HG03378 (cell line): ENCODE measurements around the gene LATS1.
"Not testable (repeated sequence)": the region's sequence is repeated elsewhere in the genome, so short reads cannot be mapped to it uniquely, and the experiment has no call there.

Experiments
- ATAC-seq: cut with Tn5 transposase; IDR thresholded peaks from one replicate; pipeline ENCODE4 v1.9.1; 2021; ENCODE audit warnings: mild to moderate bottlenecking, moderate library complexity; ENCODE audit not compliant: unreplicated experiment

LATS1 gene

DNA sequence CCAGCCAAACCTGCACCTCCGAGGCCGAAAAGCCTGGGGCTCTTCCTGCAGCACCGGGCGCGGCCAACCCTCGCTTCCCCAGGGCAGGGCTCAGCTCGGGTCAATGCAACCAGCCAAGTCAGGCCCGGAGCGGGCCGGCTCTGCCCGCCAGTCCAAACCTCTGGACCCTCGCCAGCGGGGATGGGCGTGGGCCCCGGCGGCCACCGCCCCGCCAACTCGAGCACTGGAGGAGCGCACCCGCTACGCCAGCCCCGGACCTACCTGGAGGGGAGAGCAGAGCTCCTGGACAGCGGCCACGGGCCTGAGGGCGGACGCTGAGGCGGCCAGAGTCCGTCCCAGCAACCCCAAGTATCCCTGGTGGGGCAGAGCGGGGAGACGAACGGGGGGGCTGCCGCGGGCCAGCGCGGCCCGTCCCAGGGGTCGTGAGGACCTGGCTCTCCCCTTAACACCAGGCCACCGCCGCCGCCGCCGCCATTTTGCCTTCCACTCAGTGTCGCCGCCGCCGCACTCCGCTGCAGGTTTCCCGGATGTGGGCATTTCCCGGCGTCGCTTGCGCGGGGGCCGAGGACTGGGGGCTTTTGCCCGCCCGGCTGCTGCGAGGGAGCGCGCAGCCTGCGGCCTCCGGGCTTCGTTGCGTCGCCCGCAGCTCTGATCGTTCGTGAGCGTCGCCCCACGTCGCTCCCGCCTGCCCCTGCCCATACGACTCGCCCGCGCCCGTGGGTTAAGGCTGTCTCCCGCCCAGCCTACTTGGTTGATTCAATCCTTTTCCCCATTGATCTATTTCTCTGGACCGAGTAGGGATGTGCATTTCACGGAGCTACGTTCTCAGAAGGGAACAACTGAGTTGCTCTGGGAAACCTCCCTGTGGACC lies at the start of gene LATS1:
Gene LATS1, minus strand, starts transcription at position 514 of the 871 bp plus-strand sequence. CDS start 15,975 bp downstream, outside the sequence.
- peak; percentile 71 for ATAC-seq

DNA sequence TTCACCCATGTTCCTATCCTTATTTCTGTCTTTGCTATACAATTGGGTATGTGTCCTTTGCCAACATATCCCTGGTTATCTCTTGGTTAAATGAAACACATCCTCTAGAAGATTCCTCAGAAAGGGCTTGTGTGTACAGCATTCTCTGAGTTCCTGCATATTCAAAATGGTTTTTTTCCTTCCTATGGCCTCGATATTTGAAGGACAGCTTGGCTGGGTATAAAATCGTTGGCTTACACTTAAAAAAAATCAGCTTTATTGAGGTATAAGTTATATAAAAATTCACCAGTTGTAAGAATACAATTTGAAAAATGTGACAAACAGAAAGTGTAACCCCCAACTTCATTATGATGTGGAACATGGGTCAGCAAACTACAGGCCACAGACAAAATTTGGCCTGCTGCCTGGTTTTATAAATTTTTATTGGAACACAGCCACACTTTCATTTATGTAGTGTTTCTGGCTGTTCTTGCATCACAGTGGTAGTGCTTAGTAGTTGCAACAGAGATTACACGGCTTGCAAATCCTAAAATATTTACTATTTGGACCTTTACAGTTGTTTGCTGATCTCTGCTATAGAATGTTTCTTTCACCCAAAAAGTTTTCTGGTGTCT lies 48.4 kb upstream of the LATS1 start:
- ATAC-seq = no peak

GRCh38 chr6:149763866-149764265 lies 46.0 kb upstream of the LATS1 start:
- no peak for ATAC-seq

GRCh38 chr6:149761438-149761837 lies 43.5 kb upstream of the LATS1 start:
- peak; percentile 99 for ATAC-seq

DNA sequence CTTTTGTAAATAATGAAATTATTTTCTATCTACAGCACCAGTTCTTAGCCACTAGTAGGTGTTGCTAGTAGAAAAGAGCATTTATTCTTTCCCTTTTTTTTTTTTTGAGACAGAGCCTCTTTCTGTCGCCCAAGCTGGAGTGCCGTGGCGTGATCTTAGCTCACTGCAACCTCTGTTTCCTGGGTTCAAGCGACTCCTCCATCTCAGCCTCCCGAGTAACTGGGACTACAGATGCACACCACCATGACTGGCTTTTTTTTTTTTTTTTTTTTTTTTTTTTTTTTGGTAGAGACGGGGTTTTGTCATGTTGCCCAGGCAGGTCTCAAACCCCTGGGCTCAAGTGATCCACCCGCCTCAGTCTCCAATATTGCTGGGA lies 38.3 kb upstream of the LATS1 start:
- no peak for ATAC-seq

DNA sequence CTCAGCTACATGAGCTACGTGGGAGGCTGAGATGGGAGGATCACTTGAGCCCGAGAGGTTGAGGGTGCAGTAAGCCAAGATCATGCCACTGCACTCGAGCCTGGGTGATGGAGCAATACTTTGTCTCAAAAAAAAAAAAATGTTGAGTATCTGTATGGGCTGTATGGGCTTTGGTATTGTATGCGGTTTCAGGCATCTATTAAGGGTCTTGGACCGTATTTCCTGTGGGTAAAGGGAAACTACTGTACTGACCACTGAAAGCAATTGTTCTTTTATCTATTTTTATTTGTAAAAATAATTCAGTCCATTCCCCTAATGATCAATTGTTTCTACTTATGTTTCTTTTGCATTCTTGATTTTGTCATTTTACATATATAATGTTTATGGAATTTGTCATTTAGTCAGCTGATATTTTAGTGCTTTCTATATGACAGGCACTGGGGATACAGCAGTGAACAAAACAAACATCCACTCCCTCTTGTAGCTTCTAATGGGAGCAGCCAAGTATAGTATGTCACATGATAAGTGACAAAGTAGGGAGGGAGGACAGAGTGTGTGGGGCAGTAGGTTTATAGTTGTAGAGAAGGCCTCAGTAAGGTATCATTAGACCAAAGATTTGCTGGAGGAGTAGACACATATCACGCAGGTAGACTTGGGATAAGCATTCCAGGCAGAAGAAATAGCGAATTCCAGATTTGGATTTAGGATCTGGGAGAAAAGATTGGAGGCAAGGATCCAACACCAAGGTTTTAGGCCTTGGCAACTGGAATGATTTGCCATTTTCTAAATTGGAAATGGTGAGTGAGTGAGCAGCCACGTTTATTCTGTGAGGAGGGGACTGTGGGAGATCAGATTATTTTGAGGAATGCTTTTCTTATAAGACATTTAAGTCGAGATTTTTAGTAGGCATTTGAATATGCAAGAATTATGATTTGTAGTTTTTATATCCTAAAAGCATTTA lies 37.7 kb upstream of the LATS1 start:
- peak; percentile 78 for ATAC-seq

DNA sequence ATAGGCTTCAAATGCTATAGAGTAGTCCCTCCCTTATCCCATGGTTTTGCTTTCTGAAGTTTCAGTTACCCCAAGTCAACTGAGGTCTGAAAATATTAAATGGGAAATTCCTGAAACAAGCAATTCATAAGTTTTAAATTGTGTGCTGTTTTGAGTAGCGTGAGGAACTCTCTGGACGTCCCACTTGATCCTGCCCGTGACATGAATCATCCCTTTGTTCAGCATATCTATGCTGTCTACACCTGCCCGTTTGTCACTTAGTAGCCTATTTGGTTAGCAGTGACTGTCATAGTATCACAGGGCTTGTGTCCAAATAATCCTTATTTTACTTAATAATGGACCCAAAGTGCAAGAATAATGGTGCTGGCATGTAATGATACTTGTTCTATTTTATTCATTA lies 36.6 kb upstream of the LATS1 start:
- ATAC-seq = no peak

GRCh38 chr6:149753374-149753637 lies 35.4 kb upstream of the LATS1 start:
- not testable (repeated sequence) for ATAC-seq

DNA sequence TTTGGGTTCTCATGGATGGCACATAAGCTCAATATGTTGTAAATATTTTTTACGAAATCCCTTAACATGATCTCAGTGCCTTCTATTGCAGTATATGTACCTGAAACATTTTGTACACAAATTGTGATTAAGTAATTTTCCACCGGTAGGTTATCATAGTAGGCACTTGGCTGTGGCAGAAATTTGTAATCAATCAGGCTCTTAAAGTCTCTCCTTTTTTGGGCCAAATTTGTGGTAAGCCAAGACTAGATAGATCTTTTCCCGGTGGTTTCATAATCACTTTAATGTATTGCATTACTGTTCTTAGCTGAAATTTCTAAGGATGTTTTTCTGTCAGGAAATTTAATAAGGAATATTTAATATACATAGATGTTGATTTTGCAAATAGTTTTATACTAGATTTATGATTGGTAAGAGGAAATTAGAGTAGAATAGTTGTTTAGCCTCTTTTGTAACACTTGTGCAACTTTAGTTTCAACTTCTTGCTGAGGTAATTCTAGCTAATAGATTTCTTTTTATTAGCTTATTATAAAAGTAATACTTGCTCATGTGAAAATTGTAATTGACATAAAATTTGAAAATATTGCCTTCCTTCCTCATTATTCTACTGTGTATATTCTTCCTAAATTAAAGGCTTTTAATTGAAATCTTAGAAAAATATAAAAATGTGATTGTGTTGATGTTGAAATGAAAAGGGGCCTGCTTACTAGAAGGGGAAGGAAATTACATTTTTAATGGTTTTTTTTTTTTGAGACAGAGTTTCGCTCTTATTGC lies 34.9 kb upstream of the LATS1 start:
- ATAC-seq = no peak

- not testable (repeated sequence) for ATAC-seq
Measured at GRCh38 chr6:149751920-149752319, 34.0 kb upstream of the LATS1 start.

DNA sequence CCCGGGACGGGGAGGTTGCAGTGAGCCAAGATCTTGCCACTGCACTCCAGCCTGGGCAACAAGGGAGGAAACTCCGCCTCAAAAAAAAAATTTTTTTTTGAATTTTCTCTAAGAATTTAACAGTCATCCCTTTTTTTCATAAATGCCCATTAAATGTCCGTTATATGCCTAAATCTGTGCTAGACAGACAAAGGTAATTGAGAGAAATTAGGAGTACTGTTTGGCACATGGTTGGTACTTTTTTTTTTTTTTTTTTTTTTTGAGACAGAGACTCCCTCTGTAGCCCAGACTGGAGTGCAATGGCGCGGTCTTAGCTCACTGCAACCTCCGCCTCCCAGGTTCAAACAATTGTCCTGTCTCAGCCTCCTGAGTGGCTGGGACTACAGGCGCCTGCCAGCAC lies 33.3 kb upstream of the LATS1 start:
- no peak for ATAC-seq

GRCh38 chr6:149750136-149750609 lies 32.3 kb upstream of the LATS1 start:
- ATAC-seq = peak; percentile 36

DNA sequence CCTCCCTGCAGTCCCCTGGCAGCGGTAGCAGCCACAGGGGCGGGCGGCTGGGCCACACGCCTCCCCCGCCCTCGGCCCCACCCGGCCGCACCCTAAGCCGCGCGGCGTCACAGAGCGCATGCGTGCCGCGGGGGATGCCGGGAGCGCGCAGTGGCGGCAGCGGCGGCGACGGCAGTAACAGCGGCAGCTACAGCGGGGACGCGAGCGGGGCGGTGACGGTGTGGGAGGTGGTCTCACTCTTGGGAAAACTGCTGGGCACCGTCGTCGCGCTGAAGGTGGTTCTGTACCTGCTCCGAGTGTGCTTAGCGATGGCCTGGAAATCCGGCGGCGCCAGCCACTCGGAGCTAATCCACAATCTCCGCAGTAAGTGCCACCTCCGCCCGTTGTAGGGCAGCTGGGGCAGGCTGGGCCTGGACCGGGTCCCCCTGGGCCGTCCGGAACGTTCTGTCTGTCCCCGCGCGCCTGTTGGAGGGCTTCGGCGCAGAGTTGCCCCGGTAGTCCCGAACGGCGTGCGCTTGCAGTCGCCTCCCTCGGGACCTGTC lies 31.8 kb upstream of the LATS1 start, which contains the start of gene PCMT1:
Gene PCMT1, plus strand, starts transcription at position 148 of the 542 bp plus-strand sequence. Its CDS starts 161 bp downstream, at position 309.
- peak; percentile 68 for ATAC-seq

GRCh38 chr6:149749082-149749593 lies 31.2 kb upstream of the LATS1 start:
- not testable (repeated sequence) for ATAC-seq

GRCh38 chr6:149746147-149746946 lies 28.4 kb upstream of the LATS1 start, which contains the start of gene NUP43:
TSS of gene NUP43 (minus strand) at chr6:149746529. CDS start at chr6:149746495, 34 bp downstream.
- ATAC-seq = peak; percentile 73

- not testable (repeated sequence) for ATAC-seq
Measured at GRCh38 chr6:149745252-149745651, 27.4 kb upstream of the LATS1 start.

DNA sequence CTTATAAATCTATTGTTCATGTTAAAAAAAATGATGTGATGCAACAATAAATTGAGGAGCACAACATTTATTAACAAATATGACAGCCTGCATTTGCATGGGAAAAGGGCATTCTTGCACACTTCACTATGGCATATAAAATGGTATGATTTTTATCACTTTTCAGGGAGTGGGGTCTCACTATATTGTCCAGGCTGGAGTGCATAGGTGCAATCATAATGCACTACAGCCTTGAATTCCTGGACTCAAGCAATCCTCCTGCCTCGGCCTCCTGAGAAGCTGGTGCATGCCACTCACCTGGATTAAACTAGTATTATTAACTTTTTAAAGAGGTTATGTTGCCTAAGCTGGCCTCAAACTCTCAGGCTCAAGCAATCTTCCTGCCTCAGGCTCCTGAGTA lies 17.0 kb upstream of the LATS1 start:
- ATAC-seq = no peak

DNA sequence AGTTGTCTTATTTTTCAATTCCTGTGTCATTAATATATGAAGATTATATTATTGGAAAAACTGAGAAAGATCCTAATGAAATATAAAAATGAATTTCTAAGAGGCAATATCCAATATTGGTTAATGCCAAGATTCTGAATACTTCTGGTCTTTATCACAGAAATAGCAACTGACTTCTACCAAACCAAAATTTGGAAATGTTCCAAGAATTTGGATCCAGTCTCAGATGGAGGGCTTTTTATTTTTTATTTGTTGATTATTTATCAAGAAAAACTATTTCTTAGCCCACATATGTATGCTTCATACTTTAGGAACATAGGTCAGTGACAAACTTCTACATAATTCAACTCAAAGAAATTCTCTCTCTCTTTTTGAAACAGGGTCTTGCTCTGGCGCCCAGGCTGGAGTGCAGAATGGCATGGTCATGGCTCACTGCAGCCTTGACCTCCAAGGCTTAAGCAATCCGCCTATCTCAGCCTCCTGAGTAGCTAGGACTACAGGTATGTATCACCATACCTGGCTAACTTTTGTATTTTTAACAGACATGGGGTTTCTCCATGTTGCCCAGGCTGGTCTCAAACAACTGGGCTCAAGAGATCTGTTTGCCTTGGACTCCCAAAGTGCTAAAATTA lies 15.3 kb upstream of the LATS1 start:
- no peak for ATAC-seq
